GM21390 (cell line): Measurements from ENCODE around the gene MYCBPAP.

Experiments
- ATAC-seq: cut with Tn5 transposase; IDR thresholded peaks from one replicate; pipeline ENCODE4 v1.9.1; 2021; ENCODE audit not compliant: unreplicated experiment

MYCBPAP gene

GRCh38 chr17:50536683-50537646 lies 28.7 kb downstream of the MYCBPAP start:
- no peak for ATAC-seq

- no peak for ATAC-seq
Measured at GRCh38 chr17:50537721-50538548, 29.7 kb downstream of the MYCBPAP start.

- ATAC-seq, result no peak
Measured at GRCh38 chr17:50538549-50539410, 30.5 kb downstream of the MYCBPAP start.

- no peak for ATAC-seq
Measured at GRCh38 chr17:50539762-50540559, 31.7 kb downstream of the MYCBPAP start.

- no peak for ATAC-seq
Measured at GRCh38 chr17:50540560-50541401, 32.5 kb downstream of the MYCBPAP start.

GRCh38 chr17:50541402-50541715 lies 33.1 kb downstream of the MYCBPAP start:
- no peak for ATAC-seq

GRCh38 chr17:50541716-50542688 lies 33.8 kb downstream of the MYCBPAP start:
- peak; percentile 78 for ATAC-seq

- ATAC-seq, result no peak
Measured at GRCh38 chr17:50542795-50543774, 34.8 kb downstream of the MYCBPAP start.

- ATAC-seq, result no peak
Measured at GRCh38 chr17:50544516-50544915, 36.3 kb downstream of the MYCBPAP start.

GRCh38 chr17:50545311-50545710 lies 37.1 kb downstream of the MYCBPAP start:
- no peak for ATAC-seq

- ATAC-seq, result no peak
Measured at GRCh38 chr17:50546701-50547034, 38.4 kb downstream of the MYCBPAP start.

- ATAC-seq, result peak; percentile 78
Measured at GRCh38 chr17:50547035-50547735, 38.9 kb downstream of the MYCBPAP start, which contains the start of gene SPATA20. Gene SPATA20 (plus strand): TSS chr17:50547174. CDS start chr17:50547209, 35 bp downstream.

- no peak for ATAC-seq
Measured at GRCh38 chr17:50547736-50548083, 39.5 kb downstream of the MYCBPAP start.

- ATAC-seq, result no peak
Measured at GRCh38 chr17:50548831-50549230, 40.6 kb downstream of the MYCBPAP start.

GRCh38 chr17:50549256-50549941 lies 41.2 kb downstream of the MYCBPAP start:
- no peak for ATAC-seq

- no peak for ATAC-seq
Measured at GRCh38 chr17:50549969-50550368, 41.7 kb downstream of the MYCBPAP start.
